Muscle layer of colon (tissue), 2 donors: ENCODE measurements around the gene PIK3R4.

Source experiments
- H3K27ac ChIP-seq: one replicate; pipeline ENCODE4 v1.7.0; 2013; ENCODE audit warnings: low read depth, mild to moderate bottlenecking, low read length, moderate library complexity
- H3K27me3 ChIP-seq, 2 donors: one replicate each; pipeline ENCODE4 v1.7.0; 2013; ENCODE audit warnings: low read length in 2 of 2, mild to moderate bottlenecking in 2 of 2; ENCODE audit not compliant: insufficient read depth in 2 of 2, control insufficient read depth in 1 of 2
- H3K36me3 ChIP-seq: one replicate; pipeline ENCODE4 v1.7.0; 2013; ENCODE audit warnings: mild to moderate bottlenecking, low read length; ENCODE audit not compliant: insufficient read depth
- H3K4me1 ChIP-seq: one replicate; pipeline ENCODE4 v1.7.0; 2013; ENCODE audit warnings: mild to moderate bottlenecking, low read length; ENCODE audit not compliant: insufficient read depth
- H3K4me3 ChIP-seq, 2 donors: one replicate each; pipeline ENCODE4 v1.7.0; 2013; ENCODE audit warnings: low read length in 2 of 2, low read depth in 1 of 2, mild to moderate bottlenecking in 1 of 2, moderate library complexity in 1 of 2
- H3K9ac ChIP-seq: one replicate; pipeline ENCODE4 v1.7.0; 2013; ENCODE audit warnings: low read length
- H3K9me3 ChIP-seq: one replicate; pipeline ENCODE4 v1.7.0; 2013; ENCODE audit warnings: mild to moderate bottlenecking, low read length
- donor health status: abdominal sarcoma.
- donor health status: Adenocarcinoma of cecum.

Gene PIK3R4

GRCh38 chr3:130746246-130747039 lies at the start of gene PIK3R4:
PIK3R4 (minus strand) TSS chr3:130746829; CDS start chr3:130745218, 1,611 bp downstream.
- peak within 1 kb of the TSS; percentile 87 for H3K9ac ChIP-seq
- no peaks in the 10 kb centered on the region for H3K9me3 ChIP-seq
- peaks cover 38% of the 10 kb centered on the region for H3K4me1 ChIP-seq
- no peaks in the 10 kb centered on the region for H3K27me3 ChIP-seq
- peak within 1 kb of the TSS; percentile 87 for H3K27ac ChIP-seq
- peaks cover 19% of the 10 kb centered on the region for H3K36me3 ChIP-seq
- peak within 1 kb of the TSS; percentile 71 to 90 for H3K4me3 ChIP-seq

GRCh38 chr3:130795396-130795795 lies 48.8 kb upstream of the PIK3R4 start:
- no peaks in the 10 kb centered on the region for H3K27me3 ChIP-seq

GRCh38 chr3:130792246-130792645 lies 45.6 kb upstream of the PIK3R4 start:
- Histone ChIP-seq H3K36me3 (no peaks in the 10 kb centered on the region), H3K4me1 (no peaks in the 10 kb centered on the region), H3K9ac (no peak overlapping the region), H3K9me3 (no peaks in the 10 kb centered on the region), H3K4me3 (no peak overlapping the region), H3K27ac (no peak overlapping the region), H3K27me3 (no peaks in the 10 kb centered on the region)

More at GRCh38 chr3:130795396-130795795, 48.8 kb upstream of the PIK3R4 start:
- no peaks in the 10 kb centered on the region for H3K9me3 ChIP-seq
- H3K36me3 ChIP-seq: no peaks in the 10 kb centered on the region
- no peaks in the 10 kb centered on the region for H3K4me1 ChIP-seq
- no peak overlapping the region for H3K27ac ChIP-seq
- no peak overlapping the region for H3K9ac ChIP-seq
- H3K4me3 ChIP-seq: no peak overlapping the region

- Histone ChIP-seq H3K4me3 (no peak overlapping the region), H3K9me3 (no peaks in the 10 kb centered on the region), H3K4me1 (no peaks in the 10 kb centered on the region), H3K36me3 (no peaks in the 10 kb centered on the region), H3K27me3 (no peaks in the 10 kb centered on the region), H3K9ac (no peak overlapping the region), H3K27ac (no peak overlapping the region)
Observed at GRCh38 chr3:130789782-130790322, 43.2 kb upstream of the PIK3R4 start.

- H3K27me3 ChIP-seq: no peaks in the 10 kb centered on the region
- no peak overlapping the region for H3K4me3 ChIP-seq
- H3K36me3 ChIP-seq: no peaks in the 10 kb centered on the region
- H3K9me3 ChIP-seq: no peaks in the 10 kb centered on the region
- no peaks in the 10 kb centered on the region for H3K4me1 ChIP-seq
- no peak overlapping the region for H3K27ac ChIP-seq
- H3K9ac ChIP-seq: no peak overlapping the region
Observed at GRCh38 chr3:130787422-130788068, 40.9 kb upstream of the PIK3R4 start.

- no peaks in the 10 kb centered on the region for H3K27me3 ChIP-seq
- H3K9ac ChIP-seq: no peak overlapping the region
- no peaks in the 10 kb centered on the region for H3K9me3 ChIP-seq
- H3K36me3 ChIP-seq: no peaks in the 10 kb centered on the region
- H3K4me1 ChIP-seq: no peaks in the 10 kb centered on the region
- H3K4me3 ChIP-seq: no peak overlapping the region
- no peak overlapping the region for H3K27ac ChIP-seq
Observed at GRCh38 chr3:130786306-130786705, 39.7 kb upstream of the PIK3R4 start.

GRCh38 chr3:130783629-130784028 lies 37.0 kb upstream of the PIK3R4 start:
- Histone ChIP-seq H3K4me3 (no peak overlapping the region), H3K9ac (no peak overlapping the region), H3K27me3 (no peaks in the 10 kb centered on the region), H3K4me1 (no peaks in the 10 kb centered on the region), H3K27ac (no peak overlapping the region), H3K9me3 (no peaks in the 10 kb centered on the region), H3K36me3 (no peaks in the 10 kb centered on the region)

GRCh38 chr3:130779486-130779885 lies 32.9 kb upstream of the PIK3R4 start:
- H3K27ac ChIP-seq: no peak overlapping the region
- H3K9ac ChIP-seq: no peak overlapping the region
- H3K4me1 ChIP-seq: no peaks in the 10 kb centered on the region
- H3K9me3 ChIP-seq: no peaks in the 10 kb centered on the region
- no peaks in the 10 kb centered on the region for H3K36me3 ChIP-seq
- no peak overlapping the region for H3K4me3 ChIP-seq
- no peaks in the 10 kb centered on the region for H3K27me3 ChIP-seq

- no peak overlapping the region for H3K4me3 ChIP-seq
- no peaks in the 10 kb centered on the region for H3K27me3 ChIP-seq
- H3K9ac ChIP-seq: no peak overlapping the region
- H3K27ac ChIP-seq: no peak overlapping the region
- no peaks in the 10 kb centered on the region for H3K4me1 ChIP-seq
- no peaks in the 10 kb centered on the region for H3K36me3 ChIP-seq
- H3K9me3 ChIP-seq: no peaks in the 10 kb centered on the region
Observed at GRCh38 chr3:130779031-130779430, 32.4 kb upstream of the PIK3R4 start.

- H3K27ac ChIP-seq: no peak overlapping the region
Observed at GRCh38 chr3:130773366-130773765, 26.7 kb upstream of the PIK3R4 start.

GRCh38 chr3:130772129-130772528 lies 25.5 kb upstream of the PIK3R4 start:
- Histone ChIP-seq H3K4me3 (no peak overlapping the region), H3K27ac (no peak overlapping the region), H3K9me3 (no peaks in the 10 kb centered on the region), H3K9ac (no peak overlapping the region), H3K4me1 (no peaks in the 10 kb centered on the region), H3K27me3 (no peaks in the 10 kb centered on the region), H3K36me3 (no peaks in the 10 kb centered on the region)

More at GRCh38 chr3:130773366-130773765, 26.7 kb upstream of the PIK3R4 start:
- H3K4me3 ChIP-seq: no peak overlapping the region
- H3K9me3 ChIP-seq: no peaks in the 10 kb centered on the region
- H3K36me3 ChIP-seq: no peaks in the 10 kb centered on the region
- no peak overlapping the region for H3K9ac ChIP-seq
- no peaks in the 10 kb centered on the region for H3K27me3 ChIP-seq
- no peaks in the 10 kb centered on the region for H3K4me1 ChIP-seq
